ENCODE measurements around the gene ABHD14A. TPM values are rescaled to one million over a fixed set of nuclear protein-coding genes. Genes with fewer than 3 reads are reported as not detected.

The ABHD14A gene
- total and polyA plus RNA-seq, 2 of the 13 experiments (the other 11 are each of a cell fraction or from before 2014, with no cell fraction given) = 29.5 to 46.9 TPM

DNA sequence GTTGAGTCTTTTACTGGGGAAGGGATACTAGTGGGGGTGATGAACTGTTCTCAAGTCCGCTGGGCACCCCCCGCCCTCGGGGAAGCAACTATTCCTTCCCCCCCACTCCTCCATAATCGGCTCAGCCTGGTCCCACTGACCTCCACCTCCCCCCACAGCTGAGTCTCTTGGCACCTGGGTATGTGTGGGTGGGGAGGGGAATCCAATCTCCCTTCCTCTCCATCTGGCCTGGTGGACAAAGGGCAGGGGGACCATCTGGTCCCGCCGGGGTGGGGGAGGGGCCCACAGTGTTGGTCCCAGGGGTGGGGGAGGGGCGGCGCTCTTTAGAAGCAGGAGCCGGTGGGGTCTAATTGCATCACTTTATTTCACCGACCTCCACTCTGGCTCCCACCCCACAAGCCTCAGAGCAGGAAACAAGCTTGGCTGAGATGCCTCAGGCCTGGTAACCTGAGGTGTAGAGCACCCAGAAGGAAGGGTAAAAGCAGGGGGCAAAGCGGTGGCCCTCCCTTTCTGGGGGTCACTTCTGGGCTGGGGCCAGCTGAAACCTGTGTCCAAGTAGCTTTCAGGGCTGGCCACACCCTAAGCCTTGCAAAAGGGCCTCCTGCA lies 6.6 kb upstream of the ABHD14A start (continued):
- TF ChIP-seq TAF1 (CRISPR knock-in tag; IDR thresholded peaks at IDR 0.05) (no peak), NFIB (CRISPR knock-in tag; IDR thresholded peaks at IDR 0.05; ENCODE audit: borderline replicate concordance) (no peak), CHD4 (IDR thresholded peaks at IDR 0.05; ENCODE audit: borderline replicate concordance, low read length) (no peak), TBP (CRISPR knock-in tag; IDR thresholded peaks at IDR 0.05) (no peak), THAP11 (CRISPR knock-in tag; IDR thresholded peaks at IDR 0.05) (no peak), SIN3B (IDR thresholded peaks at IDR 0.05; ENCODE audit: low read length) (no peak), RBM22 (optimal IDR thresholded peaks at IDR 0.05; ENCODE audit: low read length) (no peak), SOX5 (CRISPR knock-in tag; IDR thresholded peaks at IDR 0.05; ENCODE audit: borderline replicate concordance) (no peak), NFKB2 (CRISPR knock-in tag; IDR thresholded peaks at IDR 0.05; ENCODE audit: borderline replicate concordance) (no peak), HOXA9 (CRISPR knock-in tag; IDR thresholded peaks at IDR 0.05; ENCODE audit: borderline replicate concordance) (no peak), DMAP1 (CRISPR knock-in tag; IDR thresholded peaks at IDR 0.05) (0 out of 2 replicates have a peak, but pooled peaks have one; percentile 15), HMG20A (CRISPR knock-in tag; IDR thresholded peaks at IDR 0.05; ENCODE audit: borderline replicate concordance) (no peak), ZNF225 (CRISPR knock-in tag; IDR thresholded peaks at IDR 0.05) (0 out of 2 replicates have a peak, but pooled peaks have one; percentile 2), ZNF761 (CRISPR knock-in tag; conservative IDR thresholded peaks at IDR 0.05) (peak; percentile 56; the same call in 1 of the 2 replicates), JDP2 (CRISPR knock-in tag; IDR thresholded peaks at IDR 0.05; ENCODE audit: borderline replicate concordance) (no peak), ZSCAN12 (CRISPR knock-in tag; IDR thresholded peaks at IDR 0.05) (no peak), YEATS4 (CRISPR knock-in tag; IDR thresholded peaks at IDR 0.05; ENCODE audit: borderline replicate concordance) (no peak), ZNF430 (CRISPR knock-in tag; IDR thresholded peaks at IDR 0.05) (no peak), RELA (CRISPR knock-in tag; IDR thresholded peaks at IDR 0.05) (no peak), NBN (conservative IDR thresholded peaks at IDR 0.05) (no peak), ZNF746 (CRISPR knock-in tag; IDR thresholded peaks at IDR 0.05) (no peak), KMT2A (CRISPR knock-in tag; IDR thresholded peaks at IDR 0.05) (no peak; the same call in 1 of the 2 replicates), SUZ12 (IDR thresholded peaks at IDR 0.05; ENCODE audit: low read depth, low read length) (no peak), SRF (IDR thresholded peaks at IDR 0.05; ENCODE audit: low read depth, low read length) (no peak), ZFP36L2 (CRISPR knock-in tag; IDR thresholded peaks at IDR 0.05) (no peak), ZNF562 (CRISPR knock-in tag; IDR thresholded peaks at IDR 0.05; ENCODE audit: borderline replicate concordance) (no peak), AGO1 (IDR thresholded peaks at IDR 0.05; ENCODE audit: low read depth, low read length, poor library complexity, severe bottlenecking) (no peak)
- TF ChIP-seq, protein P1, sequence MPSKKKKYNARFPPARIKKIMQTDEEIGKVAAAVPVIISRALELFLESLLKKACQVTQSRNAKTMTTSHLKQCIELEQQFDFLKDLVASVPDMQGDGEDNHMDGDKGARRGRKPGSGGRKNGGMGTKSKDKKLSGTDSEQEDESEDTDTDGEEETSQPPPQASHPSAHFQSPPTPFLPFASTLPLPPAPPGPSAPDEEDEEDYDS (CRISPR knock-in tag; IDR thresholded peaks at IDR 0.05) = no peak
- TF ChIP-seq, protein P2, sequence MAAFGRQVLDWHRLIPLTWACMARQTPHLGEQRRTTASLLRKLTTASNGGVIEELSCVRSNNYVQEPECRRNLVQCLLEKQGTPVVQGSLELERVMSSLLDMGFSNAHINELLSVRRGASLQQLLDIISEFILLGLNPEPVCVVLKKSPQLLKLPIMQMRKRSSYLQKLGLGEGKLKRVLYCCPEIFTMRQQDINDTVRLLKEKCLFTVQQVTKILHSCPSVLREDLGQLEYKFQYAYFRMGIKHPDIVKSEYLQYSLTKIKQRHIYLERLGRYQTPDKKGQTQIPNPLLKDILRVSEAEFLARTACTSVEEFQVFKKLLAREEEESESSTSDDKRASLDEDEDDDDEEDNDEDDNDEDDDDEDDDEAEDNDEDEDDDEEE (CRISPR knock-in tag; IDR thresholded peaks at IDR 0.05) = no peak
- TF ChIP-seq, protein P3, sequence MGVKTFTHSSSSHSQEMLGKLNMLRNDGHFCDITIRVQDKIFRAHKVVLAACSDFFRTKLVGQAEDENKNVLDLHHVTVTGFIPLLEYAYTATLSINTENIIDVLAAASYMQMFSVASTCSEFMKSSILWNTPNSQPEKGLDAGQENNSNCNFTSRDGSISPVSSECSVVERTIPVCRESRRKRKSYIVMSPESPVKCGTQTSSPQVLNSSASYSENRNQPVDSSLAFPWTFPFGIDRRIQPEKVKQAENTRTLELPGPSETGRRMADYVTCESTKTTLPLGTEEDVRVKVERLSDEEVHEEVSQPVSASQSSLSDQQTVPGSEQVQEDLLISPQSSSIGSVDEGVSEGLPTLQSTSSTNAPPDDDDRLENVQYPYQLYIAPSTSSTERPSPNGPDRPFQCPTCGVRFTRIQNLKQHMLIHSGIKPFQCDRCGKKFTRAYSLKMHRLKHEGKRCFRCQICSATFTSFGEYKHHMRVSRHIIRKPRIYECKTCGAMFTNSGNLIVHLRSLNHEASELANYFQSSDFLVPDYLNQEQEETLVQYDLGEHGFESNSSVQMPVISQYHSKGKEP (CRISPR knock-in tag; IDR thresholded peaks at IDR 0.05) = no peak
- TF ChIP-seq, protein P4, sequence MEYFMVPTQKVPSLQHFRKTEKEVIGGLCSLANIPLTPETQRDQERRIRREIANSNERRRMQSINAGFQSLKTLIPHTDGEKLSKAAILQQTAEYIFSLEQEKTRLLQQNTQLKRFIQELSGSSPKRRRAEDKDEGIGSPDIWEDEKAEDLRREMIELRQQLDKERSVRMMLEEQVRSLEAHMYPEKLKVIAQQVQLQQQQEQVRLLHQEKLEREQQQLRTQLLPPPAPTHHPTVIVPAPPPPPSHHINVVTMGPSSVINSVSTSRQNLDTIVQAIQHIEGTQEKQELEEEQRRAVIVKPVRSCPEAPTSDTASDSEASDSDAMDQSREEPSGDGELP (IDR thresholded peaks at IDR 0.05; ENCODE audit: borderline replicate concordance, low read depth) = peak; percentile 80; the same call in 1 of the 2 replicates

All from HepG2 (cell line).